ENCODE results near the gene RASSF5. TPM values are rescaled to one million over a fixed set of nuclear protein-coding genes. Genes with fewer than 3 reads are reported as not detected.
"Not testable (repeated sequence)": the region's sequence is repeated elsewhere in the genome, so short reads cannot be mapped to it uniquely, and the experiment has no call there.

The RASSF5 gene
- total RNA-seq, 1 experiment from 2014 or later = 4.1 TPM

DNA sequence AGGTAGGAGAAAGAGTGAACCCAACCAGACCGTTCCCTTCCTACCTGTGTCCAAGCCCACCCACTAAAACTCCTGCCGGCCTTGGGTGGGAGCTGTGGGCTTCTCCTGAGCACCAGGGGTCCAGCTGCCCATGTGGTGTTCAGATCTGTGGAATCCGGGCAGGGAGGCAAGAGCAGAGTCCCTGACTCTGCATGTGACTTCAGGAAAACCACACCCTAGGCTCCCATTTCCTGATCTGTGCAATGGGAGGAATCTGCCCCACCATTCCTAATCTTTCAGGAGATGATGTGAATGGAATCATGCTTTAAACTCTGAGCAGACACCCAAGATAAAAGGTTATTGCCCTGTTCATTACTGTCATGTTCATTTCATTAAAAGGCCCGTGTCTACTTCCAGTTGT, 77.4 kb downstream of the RASSF5 start:
- no peak for DNase-seq (ENCODE audit: low read depth)

DNA sequence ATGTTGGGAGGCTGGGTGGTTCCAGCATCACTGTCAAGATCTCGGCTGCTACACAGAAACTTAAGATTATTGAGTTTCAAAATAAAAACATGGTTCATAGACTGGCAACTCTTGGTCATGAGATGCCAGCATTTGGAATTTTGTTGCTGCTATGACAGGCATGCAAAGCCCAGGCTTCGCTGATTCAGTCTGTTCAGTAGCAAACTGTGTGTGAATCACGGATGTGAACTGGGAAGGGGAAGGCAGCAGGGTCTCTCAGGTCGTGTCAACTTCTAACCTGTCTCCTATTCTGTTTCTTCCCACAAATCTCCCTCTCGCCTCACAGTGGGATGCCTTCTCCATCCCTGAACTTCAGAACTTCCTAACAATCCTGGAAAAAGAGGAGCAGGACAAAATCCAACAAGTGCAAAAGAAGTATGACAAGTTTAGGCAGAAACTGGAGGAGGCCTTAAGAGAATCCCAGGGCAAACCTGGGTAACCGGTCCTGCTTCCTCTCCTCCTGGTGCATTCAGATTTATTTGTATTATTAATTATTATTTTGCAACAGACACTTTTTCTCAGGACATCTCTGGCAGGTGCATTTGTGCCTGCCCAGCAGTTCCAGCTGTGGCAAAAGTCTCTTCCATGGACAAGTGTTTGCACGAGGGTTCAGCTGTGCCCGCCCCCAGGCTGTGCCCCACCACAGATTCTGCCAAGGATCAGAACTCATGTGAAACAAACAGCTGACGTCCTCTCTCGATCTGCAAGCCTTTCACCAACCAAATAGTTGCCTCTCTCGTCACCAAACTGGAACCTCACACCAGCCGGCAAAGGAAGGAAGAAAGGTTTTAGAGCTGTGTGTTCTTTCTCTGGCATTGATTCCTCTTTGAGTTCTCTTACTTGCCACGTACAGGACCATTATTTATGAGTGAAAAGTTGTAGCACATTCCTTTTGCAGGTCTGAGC, 79.4 kb downstream of the RASSF5 start:
- DNase-seq (ENCODE audit: low read depth) = no peak

DNA sequence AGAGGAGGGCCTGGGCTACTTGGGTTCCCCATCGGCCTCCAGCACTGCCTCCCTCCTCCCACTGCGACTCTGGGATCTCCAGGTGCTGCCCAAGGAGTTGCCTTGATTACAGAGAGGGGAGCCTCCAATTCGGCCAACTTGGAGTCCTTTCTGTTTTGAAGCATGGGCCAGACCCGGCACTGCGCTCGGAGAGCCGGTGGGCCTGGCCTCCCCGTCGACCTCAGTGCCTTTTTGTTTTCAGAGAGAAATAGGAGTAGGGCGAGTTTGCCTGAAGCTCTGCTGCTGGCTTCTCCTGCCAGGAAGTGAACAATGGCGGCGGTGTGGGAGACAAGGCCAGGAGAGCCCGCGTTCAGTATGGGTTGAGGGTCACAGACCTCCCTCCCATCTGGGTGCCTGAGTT, 80.6 kb downstream of the RASSF5 start:
- DNase-seq (ENCODE audit: low read depth) = no peak

DNA sequence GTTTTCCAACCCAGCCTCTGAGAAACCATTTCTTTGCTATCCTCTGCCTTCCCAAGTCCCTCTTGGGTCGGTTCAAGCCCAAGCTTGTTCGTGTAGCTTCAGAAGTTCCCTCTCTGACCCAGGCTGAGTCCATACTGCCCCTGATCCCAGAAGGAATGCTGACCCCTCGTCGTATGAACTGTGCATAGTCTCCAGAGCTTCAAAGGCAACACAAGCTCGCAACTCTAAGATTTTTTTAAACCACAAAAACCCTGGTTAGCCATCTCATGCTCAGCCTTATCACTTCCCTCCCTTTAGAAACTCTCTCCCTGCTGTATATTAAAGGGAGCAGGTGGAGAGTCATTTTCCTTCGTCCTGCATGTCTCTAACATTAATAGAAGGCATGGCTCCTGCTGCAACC, 81.2 kb downstream of the RASSF5 start:
- DNase-seq (ENCODE audit: low read depth) = no peak

DNA sequence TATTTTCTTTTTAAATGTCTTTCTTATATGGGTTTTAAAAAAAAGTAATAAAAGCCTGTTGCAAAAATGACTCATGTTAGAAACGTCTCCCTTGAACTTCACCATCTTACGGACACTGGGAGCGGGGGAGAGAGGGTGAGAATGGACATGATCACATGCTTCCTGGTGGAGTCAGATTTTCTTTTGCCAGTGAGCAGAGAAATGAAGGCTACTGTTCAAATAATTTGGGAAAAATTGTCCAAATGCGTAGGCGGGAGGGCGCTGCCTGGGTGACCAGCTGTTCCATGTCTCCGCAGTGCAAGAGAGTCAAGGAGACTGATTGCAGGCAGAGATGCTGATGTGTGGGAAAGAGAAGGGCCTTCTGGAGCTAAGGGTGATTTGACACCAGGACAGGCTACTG, 81.9 kb downstream of the RASSF5 start:
- DNase-seq (ENCODE audit: low read depth) = peak; percentile 93

DNA sequence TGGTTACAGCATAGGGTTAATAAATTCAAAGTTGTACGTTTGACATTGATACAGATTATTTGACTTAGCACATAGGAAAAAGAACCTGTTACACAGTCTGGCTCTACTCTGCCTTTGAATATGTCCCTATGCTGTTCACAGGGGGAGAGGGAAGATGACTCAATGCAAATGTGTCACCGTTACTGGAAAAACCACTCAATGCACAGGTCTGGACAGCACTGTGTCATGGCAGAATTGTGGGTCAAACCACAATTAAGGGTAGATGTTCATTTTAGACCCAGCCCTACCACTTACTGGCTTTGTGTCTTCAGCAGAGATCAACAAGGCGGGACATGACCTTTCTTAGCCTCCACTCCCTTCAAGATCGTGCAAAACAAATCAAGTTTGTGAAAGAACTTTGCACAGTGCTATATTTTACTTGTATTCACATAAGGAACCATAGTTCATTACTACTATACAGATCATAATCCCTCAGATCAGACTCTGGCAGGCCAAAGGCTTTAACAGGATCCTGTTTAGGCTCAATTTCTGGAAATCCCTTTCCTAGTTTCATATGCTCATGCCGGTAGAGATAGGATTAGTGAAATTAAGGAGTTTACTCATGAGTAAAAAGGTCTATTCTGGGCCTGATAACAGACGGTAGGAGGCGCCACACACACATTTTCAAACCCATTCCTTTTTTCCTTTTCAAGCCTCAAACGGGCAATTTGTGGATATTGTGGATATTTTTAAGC, 82.9 kb downstream of the RASSF5 start:
- DNase-seq (ENCODE audit: low read depth) = peak; percentile 92

DNA sequence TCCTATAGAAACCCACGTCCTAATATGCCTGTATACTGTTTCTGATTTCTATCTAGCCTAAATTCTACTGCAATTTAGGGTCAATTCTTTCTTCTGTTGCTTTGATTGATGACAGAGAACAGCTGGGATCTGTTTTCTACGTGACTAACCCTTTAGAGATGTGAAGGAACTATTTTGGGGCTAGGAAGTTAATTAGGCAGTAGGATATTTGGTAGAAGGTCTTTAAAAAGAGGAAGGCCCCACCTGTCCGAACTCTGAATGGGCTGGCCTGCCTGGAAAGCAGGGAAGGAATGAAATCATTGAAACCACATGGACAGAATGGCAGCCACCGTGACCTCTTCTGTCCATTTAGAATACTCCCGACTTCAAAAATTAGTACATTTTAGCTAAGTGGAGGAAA, 83.9 kb downstream of the RASSF5 start:
- no peak for DNase-seq (ENCODE audit: low read depth)

DNA sequence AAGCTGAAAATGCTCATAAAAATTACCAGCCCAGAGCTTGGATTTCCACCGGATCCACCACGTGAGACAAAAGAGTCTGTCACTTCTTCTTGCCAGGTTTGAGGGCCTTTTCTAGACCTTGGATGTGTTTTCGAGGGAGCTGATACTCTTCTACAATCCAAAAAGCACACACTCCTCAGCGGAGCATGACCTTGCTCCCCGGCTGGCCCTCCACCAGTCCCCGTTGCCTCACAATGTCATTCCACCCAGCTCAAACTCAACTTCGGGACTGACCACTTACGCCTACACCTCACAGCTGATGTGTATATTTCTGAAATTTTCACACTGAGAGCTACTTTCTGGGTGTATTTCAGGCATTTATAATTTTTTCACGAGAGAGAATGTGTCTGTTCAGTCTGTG, 84.4 kb downstream of the RASSF5 start:
- no peak for DNase-seq (ENCODE audit: low read depth)

DNA sequence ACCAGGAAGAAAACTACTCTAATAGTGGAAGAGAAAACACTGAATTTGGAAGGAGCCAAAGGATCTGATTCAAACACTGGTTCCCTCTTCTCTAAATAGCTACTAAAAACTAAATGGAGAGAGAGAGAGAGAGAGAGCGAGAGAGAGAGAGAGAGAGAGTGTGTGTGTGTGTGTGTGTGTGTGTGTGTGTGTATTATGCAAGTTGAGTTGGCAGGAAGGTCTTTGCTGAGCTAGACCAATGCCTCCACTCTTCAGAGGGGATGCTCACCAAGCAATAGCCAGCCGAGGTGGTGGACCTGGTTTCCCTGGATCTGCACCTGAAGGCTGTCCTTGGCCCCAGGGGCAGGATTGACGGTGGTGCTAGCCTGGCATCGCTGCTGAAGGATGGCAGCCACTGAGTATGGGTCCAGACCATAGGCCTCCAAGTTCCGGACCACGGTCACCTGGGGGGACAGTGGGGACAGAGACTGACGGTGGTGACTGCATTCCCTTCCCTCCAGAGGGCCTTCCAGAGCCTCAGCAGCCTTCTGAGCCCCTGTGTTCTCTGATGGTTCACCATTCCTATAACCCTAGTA, 86.1 kb downstream of the RASSF5 start:
- no peak for DNase-seq (ENCODE audit: low read depth)

DNA sequence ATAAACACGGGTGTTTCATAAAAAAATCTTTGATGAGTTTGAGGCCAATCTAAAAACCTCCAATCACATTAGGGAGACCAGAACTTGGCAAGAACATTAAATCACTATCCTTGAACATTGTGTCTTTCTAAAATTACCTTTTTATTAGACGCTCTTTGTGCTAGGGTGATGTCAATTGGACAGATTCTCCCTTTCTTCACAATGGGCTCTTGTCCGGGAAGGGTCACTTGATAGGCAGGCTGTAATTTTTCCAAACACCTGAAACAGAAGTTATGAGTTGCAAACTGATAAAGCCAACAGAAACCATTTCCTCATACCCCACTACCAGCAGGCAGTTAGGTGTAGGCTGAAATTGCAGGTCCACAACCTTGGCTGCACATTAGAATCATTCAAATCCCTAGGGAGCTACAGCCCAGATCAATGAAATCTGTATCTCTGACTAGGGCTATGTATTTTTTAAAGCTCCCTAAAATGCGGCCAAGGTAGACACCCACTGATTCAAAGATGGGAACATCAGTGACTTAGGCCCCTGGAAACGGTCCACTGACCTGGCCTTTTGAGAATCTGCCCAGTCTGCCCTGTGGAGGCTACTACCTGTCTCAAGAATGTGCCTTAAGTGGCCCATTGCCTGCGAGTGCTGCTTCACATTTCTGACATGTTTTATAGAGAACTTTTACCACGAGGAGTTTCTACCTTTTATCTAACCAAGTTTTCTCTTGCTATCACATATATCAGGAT, 88.4 kb downstream of the RASSF5 start:
- no peak for DNase-seq (ENCODE audit: low read depth)

DNA sequence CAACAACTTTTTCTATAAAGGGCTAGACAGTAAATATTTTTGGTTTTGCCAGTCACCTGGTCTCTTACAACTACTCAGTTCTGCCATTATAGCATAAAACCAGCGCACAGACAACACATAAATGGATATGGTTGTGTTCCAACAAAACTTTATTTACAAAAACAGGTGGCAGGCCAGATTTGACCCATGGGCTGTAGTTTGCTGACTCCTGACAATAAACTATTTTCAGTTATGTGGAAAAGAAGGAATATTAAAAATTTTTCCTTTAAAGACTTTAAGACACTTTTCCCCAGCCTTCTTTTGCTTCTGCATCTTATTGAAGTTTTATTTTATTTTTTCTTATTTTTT, 89.0 kb downstream of the RASSF5 start:
- no peak for DNase-seq (ENCODE audit: low read depth)

DNA sequence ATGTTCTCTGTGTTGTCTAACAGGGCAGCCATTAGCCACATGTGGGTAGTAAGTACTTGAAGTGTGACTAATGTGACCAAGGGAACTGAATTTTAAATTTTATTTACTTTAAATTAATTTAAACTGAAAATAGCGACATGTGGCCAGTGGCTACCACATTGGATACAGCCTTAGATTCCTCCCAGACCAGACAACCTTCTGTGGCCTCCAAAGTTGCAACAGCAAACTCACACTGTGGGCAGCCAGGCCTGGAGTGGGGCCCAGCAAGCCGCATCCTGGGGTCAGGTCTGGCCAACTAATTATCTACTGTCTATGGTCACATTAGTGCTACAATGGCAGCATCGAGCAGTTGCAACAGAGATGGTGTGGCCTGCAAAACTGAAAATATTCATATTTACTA, 93.2 kb downstream of the RASSF5 start:
- peak; percentile 22 for DNase-seq (ENCODE audit: low read depth)

DNA sequence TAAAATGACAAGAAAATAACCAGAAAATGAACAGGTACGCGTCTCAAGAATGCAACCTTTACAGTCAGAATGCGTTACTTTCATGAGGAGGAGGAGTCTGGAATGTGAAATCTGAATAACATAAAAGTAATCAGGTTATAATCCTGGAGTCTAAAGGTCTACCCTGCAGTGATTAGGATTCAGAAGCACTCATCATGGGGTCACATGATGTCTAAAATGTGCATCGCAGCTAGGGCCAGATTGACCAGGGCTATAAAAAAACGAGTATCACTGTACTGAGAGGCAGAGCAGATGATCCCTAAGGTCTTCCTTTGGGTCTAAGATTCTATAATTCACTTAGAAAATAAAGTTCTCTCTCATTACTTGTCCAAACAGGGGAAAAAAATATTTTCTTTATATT, 97.5 kb downstream of the RASSF5 start:
- no peak for DNase-seq (ENCODE audit: low read depth)

DNA sequence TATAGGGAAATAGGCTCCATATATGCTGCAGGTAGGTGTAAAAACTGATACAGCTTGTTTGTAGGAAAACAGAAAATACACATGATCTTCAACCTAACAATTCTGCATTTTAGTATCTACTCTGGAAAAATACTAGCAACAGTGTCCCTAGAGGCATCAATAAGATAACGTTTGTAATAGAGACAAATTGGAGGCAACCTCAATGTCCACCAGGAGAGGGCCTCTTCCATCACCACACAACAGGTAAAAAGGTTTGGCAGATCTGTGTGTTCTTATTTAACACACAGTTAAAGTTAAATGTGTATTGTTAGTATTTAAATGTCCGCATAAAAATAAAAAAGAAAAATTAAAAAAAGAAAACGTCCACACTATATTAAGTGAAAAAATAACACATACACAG, 99.5 kb downstream of the RASSF5 start:
- peak; percentile 45 for DNase-seq (ENCODE audit: low read depth)

DNA sequence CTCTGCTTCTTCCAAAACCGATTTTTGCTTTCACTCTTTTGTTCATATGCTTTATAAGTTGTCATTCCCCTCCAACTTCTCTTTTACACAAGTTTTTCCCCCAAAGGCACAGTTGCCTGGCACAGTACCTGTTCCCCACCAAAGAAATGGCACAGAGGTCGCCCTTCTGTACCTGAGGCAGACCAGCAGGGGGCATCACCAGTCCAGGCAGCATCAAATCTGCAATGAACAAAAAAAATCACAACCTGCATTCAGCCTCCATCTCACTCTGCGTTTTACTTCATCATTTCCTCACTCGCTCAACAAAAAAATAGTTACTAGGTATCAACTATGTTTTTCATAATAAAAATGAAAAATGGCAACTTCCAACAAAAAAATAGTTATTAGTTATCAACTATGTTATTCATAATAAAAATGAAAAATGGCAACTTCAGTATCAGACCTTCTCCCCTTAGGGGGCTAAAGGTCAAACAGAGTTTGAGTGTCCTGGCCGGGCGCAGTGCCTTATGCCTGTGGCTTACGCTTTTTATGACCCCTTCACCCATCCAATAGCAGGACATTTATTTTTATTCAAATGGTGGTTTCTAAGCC, 100.9 kb downstream of the RASSF5 start:
- DNase-seq (ENCODE audit: low read depth) = peak; percentile 33

DNA sequence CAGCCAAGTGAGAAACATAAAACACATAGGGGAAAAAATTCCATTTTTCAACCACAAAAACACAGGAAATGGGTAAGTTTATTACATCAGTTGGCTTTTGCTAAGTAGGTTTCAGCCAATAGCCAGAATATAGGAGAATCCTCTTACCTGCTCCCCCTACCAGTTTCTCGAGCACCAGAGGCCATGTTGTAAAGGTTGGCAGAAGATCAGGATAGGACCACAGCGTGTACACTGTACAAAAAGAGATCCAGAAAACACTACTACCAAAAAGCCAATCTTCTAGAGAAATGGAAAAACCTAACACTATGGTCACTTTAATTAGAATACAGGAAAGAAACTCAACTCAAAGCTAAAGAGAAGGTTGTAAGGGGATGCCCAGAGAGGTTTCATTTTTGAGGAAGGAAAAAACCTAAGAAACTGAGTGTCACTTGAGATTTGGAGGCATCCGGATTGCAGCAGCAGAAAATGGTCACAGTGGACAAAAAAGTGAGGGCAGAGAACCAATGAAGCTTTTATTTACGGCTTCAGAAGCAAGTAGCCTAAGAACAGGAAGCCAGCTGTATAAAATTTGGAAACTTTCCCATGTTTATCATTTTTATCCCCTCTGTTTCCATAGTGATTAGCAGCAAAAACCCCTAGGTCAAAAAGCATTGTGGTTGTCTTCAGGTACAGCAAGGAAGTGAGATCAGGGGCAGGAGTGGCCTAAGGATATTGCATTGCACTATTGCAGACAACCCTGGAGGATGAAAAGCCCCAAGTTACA, 102.1 kb downstream of the RASSF5 start:
- DNase-seq (ENCODE audit: low read depth) = peak; percentile 45

DNA sequence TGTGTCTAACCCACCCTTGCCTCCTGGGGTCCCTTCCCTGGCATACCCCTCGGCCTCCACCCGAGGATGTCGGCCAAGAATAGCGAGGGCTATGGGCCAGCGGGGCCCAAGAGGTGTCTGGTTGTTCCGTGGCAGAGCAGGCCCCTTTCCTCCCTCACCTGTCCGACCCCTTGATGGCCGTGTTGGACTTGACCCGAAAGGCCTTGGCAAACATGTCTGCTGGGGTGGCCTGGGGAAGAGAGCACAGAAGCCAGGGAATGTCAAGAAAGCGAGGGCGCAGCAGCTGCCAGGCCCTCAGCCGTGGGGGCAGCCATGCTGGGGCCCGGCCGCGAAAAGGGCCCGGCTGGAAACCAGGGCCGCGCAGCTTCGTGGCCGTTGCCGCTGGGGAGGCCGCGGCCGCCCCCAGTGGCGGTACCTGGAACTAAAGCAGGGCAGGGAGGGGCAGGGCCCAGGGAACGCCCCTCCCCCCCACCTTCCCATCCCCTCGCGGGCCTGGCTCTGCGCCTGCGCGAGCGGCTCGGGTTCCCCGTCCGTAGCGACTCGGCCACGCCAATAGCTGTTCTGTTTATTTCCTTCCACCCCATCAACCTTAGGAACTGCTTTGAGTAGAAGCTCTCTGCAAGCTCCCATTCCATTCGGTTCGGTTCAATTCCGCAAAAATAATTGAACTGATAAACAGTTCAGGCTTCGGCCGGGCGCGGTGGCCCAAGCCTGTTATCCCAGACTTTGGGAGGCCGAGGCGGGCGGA, 105.0 kb downstream of the RASSF5 start, which contains the start of gene EIF2D:
Gene EIF2D, minus strand, starts transcription at position 337 of the 748 bp plus-strand sequence. Its CDS starts 123 bp downstream, at position 214.
- DNase-seq (ENCODE audit: low read depth) = peak; percentile 89

DNA sequence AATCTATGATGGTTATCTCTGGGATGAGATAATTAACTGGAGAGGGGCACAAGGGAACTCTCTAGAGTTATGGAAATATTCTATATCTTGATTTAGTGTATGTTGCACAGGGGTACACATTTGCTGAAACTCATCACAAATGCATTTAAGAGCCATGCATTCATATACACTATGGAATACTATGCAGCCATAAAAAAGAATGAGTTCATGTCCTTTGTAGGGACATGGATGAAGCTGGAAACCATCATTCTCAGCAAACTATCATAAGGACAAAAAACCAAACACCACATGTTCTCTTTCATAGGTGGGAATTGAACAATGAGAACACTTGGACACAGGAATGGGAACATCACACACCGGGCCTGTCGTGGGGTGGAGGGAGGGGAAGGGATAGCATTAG, 119.1 kb downstream of the RASSF5 start:
- DNase-seq (ENCODE audit: low read depth) = not testable (repeated sequence)

DNA sequence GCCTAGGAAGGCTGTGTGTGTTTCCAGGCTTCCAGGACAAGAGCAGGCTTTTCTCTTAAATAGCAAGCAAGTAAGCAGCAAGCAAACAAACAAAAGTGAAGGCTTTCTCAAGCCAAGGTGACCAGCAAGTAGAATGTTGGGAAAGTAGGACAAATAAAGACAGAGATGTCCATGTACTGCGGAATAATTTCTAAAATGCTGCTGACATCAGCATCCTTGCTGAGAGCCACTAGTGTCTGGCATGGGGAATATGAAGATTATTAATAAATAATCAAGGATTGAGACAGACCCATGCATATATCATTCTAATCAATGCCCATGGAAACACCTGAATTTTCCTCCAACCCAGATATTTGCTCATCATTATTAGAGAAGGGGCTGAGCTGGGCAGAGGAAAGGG, 121.6 kb downstream of the RASSF5 start:
- no peak for DNase-seq (ENCODE audit: low read depth)

DNA sequence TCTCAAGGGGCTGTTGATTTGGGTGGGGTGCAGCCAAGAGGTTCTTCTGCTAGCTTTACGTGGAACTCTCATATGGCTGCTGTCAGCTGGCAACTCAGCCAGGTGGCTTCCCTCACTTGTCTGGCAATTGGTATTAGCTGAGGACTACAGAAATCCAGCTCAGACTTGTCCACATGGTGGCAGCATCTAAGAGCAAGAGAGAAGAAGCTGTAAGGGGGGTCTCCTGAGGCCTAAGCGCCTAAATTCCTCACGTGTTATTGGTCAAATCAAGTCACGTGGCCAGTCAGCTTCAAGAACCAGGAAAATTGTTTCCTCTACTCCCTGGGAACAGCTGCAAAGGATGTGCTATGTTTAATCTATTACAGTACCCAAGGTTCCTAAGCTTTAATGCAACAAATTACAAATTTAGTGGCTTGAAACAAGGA, 123.8 kb downstream of the RASSF5 start:
- peak; percentile 83 for DNase-seq (ENCODE audit: low read depth)
